Activated naive CD4-positive, alpha-beta T cell treated with anti-CD3 and anti-CD28 coated beads, Interleukin-2, amount 50 U/mL, for 24 hours (primary cell): Measurements from ENCODE around the gene COMMD7.

Experiments used
- H3K27ac Mint-ChIP-seq: one replicate; pipeline ENCODE4 v1.8.0; 2021; ENCODE audit warnings: mild to moderate bottlenecking, mixed read lengths
- H3K27me3 Mint-ChIP-seq: one replicate; pipeline ENCODE4 v1.8.0; 2021; ENCODE audit warnings: mixed read lengths
- H3K36me3 Mint-ChIP-seq: one replicate; pipeline ENCODE4 v1.8.0; 2021; ENCODE audit warnings: mixed read lengths
- H3K4me1 Mint-ChIP-seq: one replicate; pipeline ENCODE4 v1.8.0; 2021; ENCODE audit warnings: mixed read lengths
- H3K4me3 Mint-ChIP-seq: one replicate; pipeline ENCODE4 v1.8.0; 2021; ENCODE audit warnings: mild to moderate bottlenecking, mixed read lengths
- H3K9me3 Mint-ChIP-seq: one replicate; pipeline ENCODE4 v1.8.0; 2021; ENCODE audit warnings: mixed read lengths

The COMMD7 gene

GRCh38 chr20:32743237-32744112 is at the start of gene COMMD7:
Gene COMMD7 (minus strand): TSS chr20:32743467. CDS start chr20:32743391, 76 bp downstream.
- peaks cover 2% of the 10 kb centered on the region for H3K36me3 Mint-ChIP-seq
- peak within 1 kb of the TSS; percentile 92 for H3K27ac Mint-ChIP-seq
- H3K4me3 Mint-ChIP-seq = peak within 1 kb of the TSS; percentile 96
- H3K9me3 Mint-ChIP-seq = no peaks in the 10 kb centered on the region
- no peaks in the 10 kb centered on the region for H3K27me3 Mint-ChIP-seq
- H3K4me1 Mint-ChIP-seq = peaks cover 30% of the 10 kb centered on the region

GRCh38 chr20:32792731-32793458 is 49.6 kb upstream of the COMMD7 start:
- Mint-ChIP-seq H3K27ac (peak overlapping the region; percentile 30), H3K4me1 (peaks cover 65% of the 10 kb centered on the region), H3K36me3 (no peaks in the 10 kb centered on the region), H3K27me3 (no peaks in the 10 kb centered on the region), H3K4me3 (peak overlapping the region; percentile 39), H3K9me3 (no peaks in the 10 kb centered on the region)

GRCh38 chr20:32792316-32792715 is 49.0 kb upstream of the COMMD7 start:
- Mint-ChIP-seq H3K9me3 (no peaks in the 10 kb centered on the region), H3K4me3 (no peak overlapping the region), H3K36me3 (no peaks in the 10 kb centered on the region), H3K27ac (peak overlapping the region; percentile 73), H3K27me3 (no peaks in the 10 kb centered on the region), H3K4me1 (peaks cover 65% of the 10 kb centered on the region)

GRCh38 chr20:32790751-32791057 is 47.4 kb upstream of the COMMD7 start:
- Mint-ChIP-seq H3K4me3 (no peak overlapping the region), H3K27ac (no peak overlapping the region), H3K9me3 (no peaks in the 10 kb centered on the region), H3K4me1 (peaks cover 49% of the 10 kb centered on the region), H3K36me3 (peaks cover 3% of the 10 kb centered on the region), H3K27me3 (no peaks in the 10 kb centered on the region)

- no peaks in the 10 kb centered on the region for H3K27me3 Mint-ChIP-seq
- H3K36me3 Mint-ChIP-seq = peaks cover 4% of the 10 kb centered on the region
- no peak overlapping the region for H3K4me3 Mint-ChIP-seq
- H3K27ac Mint-ChIP-seq = no peak overlapping the region
- peaks cover 43% of the 10 kb centered on the region for H3K4me1 Mint-ChIP-seq
- H3K9me3 Mint-ChIP-seq = no peaks in the 10 kb centered on the region
These were observed 46.9 kb upstream of the COMMD7 start for GRCh38 chr20:32789896-32790750.

- Mint-ChIP-seq H3K27me3 (no peaks in the 10 kb centered on the region), H3K4me1 (peaks cover 18% of the 10 kb centered on the region), H3K4me3 (no peak overlapping the region), H3K9me3 (no peaks in the 10 kb centered on the region), H3K27ac (no peak overlapping the region), H3K36me3 (peaks cover 4% of the 10 kb centered on the region)
These were observed 43.9 kb upstream of the COMMD7 start for GRCh38 chr20:32787168-32787567.

GRCh38 chr20:32786059-32786760 is 42.9 kb upstream of the COMMD7 start:
- Mint-ChIP-seq H3K27me3 (no peaks in the 10 kb centered on the region), H3K9me3 (no peaks in the 10 kb centered on the region), H3K4me3 (no peak overlapping the region), H3K27ac (no peak overlapping the region), H3K36me3 (peaks cover 4% of the 10 kb centered on the region), H3K4me1 (peaks cover 12% of the 10 kb centered on the region)

GRCh38 chr20:32784369-32785080 is 41.3 kb upstream of the COMMD7 start:
- Mint-ChIP-seq H3K27me3 (no peaks in the 10 kb centered on the region), H3K27ac (no peak overlapping the region), H3K4me3 (no peak overlapping the region)

GRCh38 chr20:32780749-32781655 is 37.7 kb upstream of the COMMD7 start:
- no peaks in the 10 kb centered on the region for H3K9me3 Mint-ChIP-seq
- H3K4me1 Mint-ChIP-seq = peaks cover 20% of the 10 kb centered on the region
- no peak overlapping the region for H3K4me3 Mint-ChIP-seq
- H3K36me3 Mint-ChIP-seq = peaks cover 2% of the 10 kb centered on the region
- H3K27me3 Mint-ChIP-seq = no peaks in the 10 kb centered on the region
- no peak overlapping the region for H3K27ac Mint-ChIP-seq

More at GRCh38 chr20:32784369-32785080, 41.3 kb upstream of the COMMD7 start:
- peaks cover 4% of the 10 kb centered on the region for H3K4me1 Mint-ChIP-seq
- H3K9me3 Mint-ChIP-seq = no peaks in the 10 kb centered on the region
- peaks cover 4% of the 10 kb centered on the region for H3K36me3 Mint-ChIP-seq

GRCh38 chr20:32780278-32780677 is 37.0 kb upstream of the COMMD7 start:
- Mint-ChIP-seq H3K27ac (no peak overlapping the region), H3K36me3 (no peaks in the 10 kb centered on the region), H3K27me3 (no peaks in the 10 kb centered on the region), H3K4me3 (no peak overlapping the region), H3K4me1 (peaks cover 20% of the 10 kb centered on the region), H3K9me3 (no peaks in the 10 kb centered on the region)

GRCh38 chr20:32779500-32780211 is 36.4 kb upstream of the COMMD7 start:
- Mint-ChIP-seq H3K9me3 (no peaks in the 10 kb centered on the region), H3K4me1 (peaks cover 20% of the 10 kb centered on the region), H3K27ac (no peak overlapping the region), H3K27me3 (no peaks in the 10 kb centered on the region), H3K4me3 (no peak overlapping the region), H3K36me3 (no peaks in the 10 kb centered on the region)

- Mint-ChIP-seq H3K4me1 (peaks cover 28% of the 10 kb centered on the region), H3K27ac (no peak overlapping the region), H3K36me3 (no peaks in the 10 kb centered on the region), H3K9me3 (no peaks in the 10 kb centered on the region), H3K4me3 (no peak overlapping the region), H3K27me3 (no peaks in the 10 kb centered on the region)
These were observed 34.1 kb upstream of the COMMD7 start for GRCh38 chr20:32777177-32777956.
